Naive B cell (primary cell): ENCODE measurements around the gene KIF5A. TPM values are rescaled to one million over a fixed set of nuclear protein-coding genes. Genes with fewer than 3 reads are reported as not detected.

ENCODE experiments used
- ATAC-seq, 2 donors: fragments of 150-1000 bp; cut with Tn5 transposase; 2 replicates each; pipeline ENCODE4 v1.10.0; 2021; ENCODE audit warnings: low read depth in 2 of 2, mild to moderate bottlenecking in 2 of 2, moderate library complexity in 2 of 2
- DNase-seq: peaks from one replicate; pipeline ENCODE4 v3.0.0; 2022
- H3K27ac Mint-ChIP-seq, 6 donors: one replicate each; pipeline ENCODE4 v1.8.0; 2020 to 2022; ENCODE audit warnings: mild to moderate bottlenecking in 6 of 6, mixed read lengths in 6 of 6, moderate library complexity in 5 of 6, inconsistent platforms in 2 of 6
- H3K27me3 Mint-ChIP-seq, 3 donors: one replicate each; pipeline ENCODE4 v1.8.0; 2021 to 2022; ENCODE audit warnings: mixed read lengths in 3 of 3, mild to moderate bottlenecking in 1 of 3
- H3K36me3 Mint-ChIP-seq, 2 donors: one replicate each; pipeline ENCODE4 v1.8.0; 2020 to 2022; ENCODE audit warnings: mixed read lengths in 2 of 2, inconsistent platforms in 1 of 2, mild to moderate bottlenecking in 1 of 2
- H3K4me1 Mint-ChIP-seq, 3 donors: one replicate each; pipeline ENCODE4 v1.8.0; 2020 to 2022; ENCODE audit warnings: mixed read lengths in 3 of 3, inconsistent platforms in 1 of 3, mild to moderate bottlenecking in 1 of 3, moderate library complexity in 1 of 3
- H3K4me3 Mint-ChIP-seq, 8 donors: one replicate each; pipeline ENCODE4 v1.8.0; 2020 to 2022; ENCODE audit warnings: mild to moderate bottlenecking in 8 of 8, mixed read lengths in 8 of 8, moderate library complexity in 8 of 8, inconsistent platforms in 2 of 8
- H3K9me3 Mint-ChIP-seq, 7 donors: one replicate each; pipeline ENCODE4 v1.8.0; 2020 to 2022; ENCODE audit warnings: mixed read lengths in 7 of 7, mild to moderate bottlenecking in 5 of 7, inconsistent platforms in 2 of 7, moderate library complexity in 1 of 7
- polyA plus RNA-seq, 6 donors: library from polyadenylated mRNA; unstranded; fragments of 300-500 nt; fragmentation: Illumina TruSeq; gene quantifications; one replicate each; pipeline ENCODE4 v1.2.3, GENCODE V29; 2021; ENCODE audit warnings: low read depth in 6 of 6

Gene KIF5A
- polyA plus RNA-seq, 6 donors from 2014 or later = not detected

GRCh38 chr12:57548013-57548315 is 1.9 kb upstream of the KIF5A start:
- H3K4me1 Mint-ChIP-seq = peaks cover 37 to 52% (median 50%) of the 10 kb centered on the region in 3 donors
- ATAC-seq (no peak), DNase-seq (no peak)
- no peaks in the 10 kb centered on the region for H3K36me3 Mint-ChIP-seq
- peak overlapping the region in 4 of 8 donors; percentile 92 to 96 (median 95) for H3K4me3 Mint-ChIP-seq
- H3K27ac Mint-ChIP-seq = no peak overlapping the region
- H3K9me3 Mint-ChIP-seq = no peaks in the 10 kb centered on the region
- H3K27me3 Mint-ChIP-seq = peaks cover 4 to 35% (median 27%) of the 10 kb centered on the region in 3 donors

DNA sequence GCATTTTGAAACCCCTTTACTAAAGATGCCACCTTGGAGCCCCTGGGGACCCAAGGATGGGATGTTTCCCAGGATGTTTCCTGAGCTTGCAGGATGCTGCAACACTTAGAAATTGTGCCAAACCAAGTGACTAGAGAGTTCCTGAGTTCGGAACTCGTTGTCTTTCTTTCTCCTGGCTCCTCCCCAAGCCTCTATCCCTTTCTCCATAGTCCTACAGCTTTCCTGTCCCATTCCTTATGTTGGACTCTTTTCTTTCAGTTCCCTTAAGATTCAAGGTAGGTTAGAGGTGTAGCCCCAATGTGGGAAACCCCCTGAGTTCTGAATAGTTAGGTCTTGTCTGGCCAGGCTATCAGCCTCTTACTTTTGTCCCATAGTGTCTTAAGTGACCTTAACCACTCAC is 1.4 kb upstream of the KIF5A start:
- DNase-seq (no peak), ATAC-seq (no peak)
- Mint-ChIP-seq H3K27ac (no peak overlapping the region), H3K4me3 (peak overlapping the region in 6 of 8 donors; percentile 29 to 95 (median 60)), H3K27me3 (peaks cover 9 to 40% (median 32%) of the 10 kb centered on the region in 3 donors), H3K4me1 (peaks cover 37 to 52% (median 47%) of the 10 kb centered on the region in 3 donors), H3K36me3 (no peaks in the 10 kb centered on the region), H3K9me3 (no peaks in the 10 kb centered on the region)

DNA sequence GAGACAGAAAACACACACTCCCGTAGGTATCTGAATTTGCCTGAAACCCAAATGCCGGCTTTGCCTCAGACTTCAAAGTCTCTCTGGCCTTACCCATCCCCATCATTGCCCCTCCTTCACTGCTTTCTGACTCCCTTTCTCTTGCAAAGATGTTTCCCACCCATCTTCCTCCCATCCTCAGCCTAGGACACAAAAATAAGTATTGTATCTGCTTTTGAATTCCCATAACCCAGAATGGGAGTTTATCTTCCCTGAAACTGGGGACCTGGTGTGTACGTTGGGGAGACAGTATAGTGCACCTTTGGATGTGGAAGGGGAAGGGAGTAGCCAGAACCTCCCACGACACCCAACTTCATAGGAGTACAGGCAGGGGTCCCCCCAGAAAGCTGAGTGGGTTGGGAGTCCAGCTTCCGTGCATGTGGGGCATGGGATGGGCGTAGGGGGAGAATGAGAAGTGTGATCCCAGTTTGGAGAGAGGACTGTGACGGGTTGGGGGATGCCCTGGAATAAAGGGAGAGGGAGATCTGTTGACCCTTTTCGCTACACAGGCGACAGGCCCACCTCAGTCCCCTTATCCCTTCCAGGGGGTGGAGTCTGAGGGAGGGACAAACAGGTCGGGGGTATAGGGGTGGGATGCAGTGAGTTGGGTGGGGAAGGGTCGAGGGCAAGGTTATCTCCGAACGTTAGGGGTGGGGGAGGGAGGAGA is 488 bp upstream of the KIF5A start:
- Mint-ChIP-seq H3K27me3 (peaks cover 14 to 48% (median 40%) of the 10 kb centered on the region in 3 donors), H3K9me3 (no peaks in the 10 kb centered on the region), H3K4me1 (peaks cover 32 to 46% (median 44%) of the 10 kb centered on the region in 3 donors), H3K27ac (peak overlapping the region in 2 of 6 donors; percentile 34 to 77), H3K4me3 (peak overlapping the region; percentile 57 to 95 (median 78)), H3K36me3 (no peaks in the 10 kb centered on the region)
- ATAC-seq (no peak), DNase-seq (no peak)

DNA sequence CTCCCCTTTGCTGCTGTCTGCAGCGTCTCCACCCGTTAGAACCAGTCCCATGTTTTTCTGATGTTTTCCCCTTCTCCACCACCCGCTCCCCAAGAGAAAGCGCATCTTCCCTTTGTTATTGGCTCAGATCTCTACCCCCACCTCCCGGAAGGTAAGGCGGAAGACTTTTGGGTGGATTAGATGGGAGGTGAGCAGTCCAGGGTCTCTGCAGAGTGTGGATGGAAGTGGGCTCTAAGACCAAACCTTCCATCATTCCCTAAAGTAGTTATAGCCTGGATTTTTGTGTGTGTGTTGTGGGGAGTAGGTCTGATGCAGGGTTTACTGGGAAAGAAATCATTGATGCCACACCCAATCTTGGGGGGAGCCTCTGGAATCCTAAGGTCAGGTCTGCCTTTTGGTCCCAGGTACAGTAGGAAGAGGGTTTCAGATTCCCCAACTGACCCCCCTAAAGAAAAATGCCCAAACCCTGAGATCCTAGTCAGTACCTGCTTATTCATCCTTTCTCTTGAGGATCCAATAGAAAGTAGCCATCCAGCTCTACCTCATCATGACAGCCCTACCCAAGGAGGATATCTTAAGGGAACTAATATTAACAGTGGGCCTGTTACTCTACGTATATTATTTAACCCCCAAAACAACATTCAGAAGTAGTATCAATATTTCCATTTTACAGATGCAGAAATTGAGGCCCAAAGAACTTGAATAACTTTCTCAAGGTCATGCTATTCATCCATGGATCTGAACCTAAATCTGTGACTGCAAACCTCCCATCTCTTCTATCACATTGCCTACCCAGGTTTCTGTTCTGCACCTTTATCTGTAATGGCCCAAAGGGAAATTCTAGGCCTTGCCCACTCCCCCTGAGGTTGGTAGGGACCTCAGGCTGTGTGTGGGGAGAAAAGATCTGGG is 1.1 kb downstream of the KIF5A start:
- no peak for ATAC-seq
- Mint-ChIP-seq H3K4me1 (peaks cover 26 to 35% (median 30%) of the 10 kb centered on the region in 3 donors), H3K36me3 (no peaks in the 10 kb centered on the region), H3K27me3 (peaks cover 14 to 56% (median 46%) of the 10 kb centered on the region in 3 donors), H3K27ac (no peak overlapping the region), H3K9me3 (no peaks in the 10 kb centered on the region), H3K4me3 (peak overlapping the region; percentile 10 to 86 (median 72))
- DNase-seq = no peak

GRCh38 chr12:57551637-57552305 is 1.9 kb downstream of the KIF5A start:
- no peaks in the 10 kb centered on the region for H3K9me3 Mint-ChIP-seq
- no peak for ATAC-seq
- no peak for DNase-seq
- peaks cover 17 to 56% (median 51%) of the 10 kb centered on the region in 3 donors for H3K27me3 Mint-ChIP-seq
- H3K27ac Mint-ChIP-seq = peak overlapping the region in 1 of 6 donors; percentile 4
- H3K4me1 Mint-ChIP-seq = peaks cover 18 to 27% (median 23%) of the 10 kb centered on the region in 3 donors
- no peaks in the 10 kb centered on the region for H3K36me3 Mint-ChIP-seq
- peak overlapping the region in 4 of 8 donors; percentile 16 to 75 (median 32) for H3K4me3 Mint-ChIP-seq

DNA sequence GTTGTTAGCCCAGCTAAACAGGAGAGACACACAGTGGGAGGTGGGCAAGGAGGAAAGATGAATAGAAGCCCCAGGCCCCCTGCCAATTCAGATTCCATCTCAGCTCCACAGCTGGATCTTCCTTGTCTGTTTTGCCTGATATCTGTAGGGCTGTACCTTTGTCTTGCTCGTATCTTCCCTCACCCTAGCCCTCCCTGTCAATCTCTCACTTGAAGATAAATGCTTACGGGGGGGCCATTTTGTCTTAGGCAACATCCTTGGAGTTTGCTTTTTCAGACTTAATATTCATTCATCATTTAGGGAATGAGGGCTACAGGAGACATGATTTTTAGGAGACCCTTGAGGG is 2.4 kb downstream of the KIF5A start:
- Mint-ChIP-seq H3K4me1 (peaks cover 14 to 22% (median 19%) of the 10 kb centered on the region in 3 donors), H3K27ac (no peak overlapping the region), H3K9me3 (no peaks in the 10 kb centered on the region), H3K27me3 (peaks cover 20 to 56% (median 52%) of the 10 kb centered on the region in 3 donors), H3K36me3 (no peaks in the 10 kb centered on the region), H3K4me3 (no peak overlapping the region)
- DNase-seq (no peak), ATAC-seq (no peak)

GRCh38 chr12:57552835-57553313 is 3.0 kb downstream of the KIF5A start:
- Mint-ChIP-seq H3K9me3 (no peaks in the 10 kb centered on the region), H3K36me3 (no peaks in the 10 kb centered on the region), H3K4me1 (peaks cover 10 to 17% (median 14%) of the 10 kb centered on the region in 3 donors), H3K27me3 (peaks cover 20 to 56% (median 52%) of the 10 kb centered on the region in 3 donors), H3K27ac (no peak overlapping the region), H3K4me3 (no peak overlapping the region)
- no peak for DNase-seq
- ATAC-seq = no peak

GRCh38 chr12:57553343-57554202 is 3.7 kb downstream of the KIF5A start:
- peaks cover 10 to 17% (median 14%) of the 10 kb centered on the region in 3 donors for H3K4me1 Mint-ChIP-seq
- no peaks in the 10 kb centered on the region for H3K36me3 Mint-ChIP-seq
- peak overlapping the region in 1 of 6 donors; percentile 85 for H3K27ac Mint-ChIP-seq
- H3K27me3 Mint-ChIP-seq = peaks cover 20 to 54% (median 52%) of the 10 kb centered on the region in 3 donors
- no peaks in the 10 kb centered on the region for H3K9me3 Mint-ChIP-seq
- no peak for ATAC-seq
- no peak overlapping the region for H3K4me3 Mint-ChIP-seq
- no peak for DNase-seq

DNA sequence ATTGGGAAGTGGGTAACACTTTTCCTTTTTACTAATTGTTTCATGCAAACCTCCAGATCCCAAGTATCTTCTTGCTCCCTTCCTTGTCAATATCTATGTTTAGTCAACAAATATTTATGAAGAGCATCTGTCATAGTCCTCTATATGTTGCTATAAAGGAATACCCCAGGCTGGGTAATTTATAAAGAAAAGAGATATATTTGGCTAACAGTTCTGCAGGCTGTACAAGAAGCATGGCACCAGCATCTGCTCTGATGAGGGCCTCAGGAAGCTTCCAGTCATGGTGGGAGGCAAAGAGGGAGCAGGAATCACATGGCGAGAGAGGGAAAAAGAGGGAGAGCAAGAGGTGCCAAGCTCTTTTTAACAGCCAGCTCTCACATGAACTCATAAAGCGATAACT is 4.6 kb downstream of the KIF5A start:
- Mint-ChIP-seq H3K27me3 (peaks cover 16 to 45% (median 45%) of the 10 kb centered on the region in 3 donors), H3K4me1 (peaks cover 6 to 11% (median 7%) of the 10 kb centered on the region in 3 donors), H3K9me3 (no peaks in the 10 kb centered on the region), H3K36me3 (no peaks in the 10 kb centered on the region), H3K4me3 (peak overlapping the region in 1 of 8 donors; percentile 58), H3K27ac (no peak overlapping the region)
- ATAC-seq (no peak), DNase-seq (no peak)

DNA sequence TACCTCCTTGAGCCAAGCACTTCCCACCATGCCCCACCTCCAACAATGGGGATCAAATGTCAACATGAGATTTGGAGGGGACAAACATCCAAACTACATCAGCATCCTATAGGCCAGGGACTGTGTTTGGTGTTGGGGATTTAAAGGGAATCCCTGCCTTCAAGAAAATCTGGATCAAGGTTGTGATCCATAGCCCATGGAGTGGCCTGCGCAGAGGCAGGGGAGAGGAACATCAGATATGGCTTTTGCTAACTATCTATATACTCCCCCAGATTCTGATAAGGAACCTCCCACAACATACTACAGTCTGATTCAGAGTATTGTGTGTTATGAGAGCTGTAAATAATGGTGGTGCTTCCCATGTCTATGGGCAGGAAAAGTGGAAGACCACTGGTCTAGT is 5.1 kb downstream of the KIF5A start:
- Mint-ChIP-seq H3K36me3 (no peaks in the 10 kb centered on the region), H3K27ac (no peak overlapping the region), H3K9me3 (no peaks in the 10 kb centered on the region), H3K4me3 (no peak overlapping the region), H3K4me1 (peaks cover 4 to 9% (median 6%) of the 10 kb centered on the region in 3 donors), H3K27me3 (peaks cover 16 to 43% (median 42%) of the 10 kb centered on the region in 3 donors)
- ATAC-seq (no peak), DNase-seq (no peak)

GRCh38 chr12:57558864-57559263 is 9.0 kb downstream of the KIF5A start:
- no peak overlapping the region for H3K4me3 Mint-ChIP-seq
- peaks cover 13 to 37% (median 31%) of the 10 kb centered on the region in 3 donors for H3K27me3 Mint-ChIP-seq
- H3K36me3 Mint-ChIP-seq = no peaks in the 10 kb centered on the region
- no peaks in the 10 kb centered on the region for H3K4me1 Mint-ChIP-seq
- H3K27ac Mint-ChIP-seq = no peak overlapping the region
- no peak for ATAC-seq
- no peak for DNase-seq
- no peaks in the 10 kb centered on the region for H3K9me3 Mint-ChIP-seq

DNA sequence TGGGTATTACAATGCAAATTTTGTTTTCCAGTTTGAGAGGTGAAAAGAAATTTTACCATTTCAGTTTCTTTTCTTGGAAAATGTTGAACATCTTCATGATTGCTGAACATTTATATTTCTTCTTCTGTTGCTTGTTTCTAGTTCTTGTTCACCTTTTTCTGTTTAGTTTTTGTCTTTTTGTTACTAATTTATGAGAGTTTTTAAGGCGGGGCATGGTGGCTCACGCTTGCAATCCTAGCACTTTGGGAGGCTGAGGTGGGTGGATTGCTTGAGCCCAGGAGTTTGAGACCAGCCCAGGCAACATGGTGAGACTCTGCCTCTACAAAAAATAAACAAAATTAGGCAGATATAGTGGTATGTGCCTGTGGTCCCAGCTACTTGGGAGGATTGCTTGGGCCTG is 10.7 kb downstream of the KIF5A start:
- no peak for DNase-seq
- H3K9me3 Mint-ChIP-seq = peaks cover 0 to 2% (median 0%) of the 10 kb centered on the region in 7 donors

More for the DNA sequence above, 10.7 kb downstream of the KIF5A start:
- H3K36me3 Mint-ChIP-seq = no peaks in the 10 kb centered on the region
- ATAC-seq = no peak
- H3K27ac Mint-ChIP-seq = no peak overlapping the region
- no peaks in the 10 kb centered on the region for H3K4me1 Mint-ChIP-seq
- H3K27me3 Mint-ChIP-seq = peaks cover 22 to 37% (median 36%) of the 10 kb centered on the region in 3 donors
- H3K4me3 Mint-ChIP-seq = no peak overlapping the region
